Measurements from ENCODE around the gene HTR4. TPM values are rescaled to one million over a fixed set of nuclear protein-coding genes. Genes with fewer than 3 reads are reported as not detected.

The HTR4 gene
- polyA plus RNA-seq, 1 experiment = not detected

GRCh38 chr5:148619484-148619883 lies 34.8 kb downstream of the HTR4 start:
- Histone ChIP-seq H3K27me3 (ENCODE audit: control insufficient read depth, insufficient read depth, low read length) (no peaks in the 10 kb centered on the region), H3K36me3 (ENCODE audit: control insufficient read depth, insufficient read depth, low read length) (no peaks in the 10 kb centered on the region), H3K4me3 (ENCODE audit: low read depth, low read length) (no peak overlapping the region)
- ChIA-PET POLR2A (no interaction called here), CTCF (no interaction called here)
- DNase-seq (ENCODE audit: low read depth) = no peak
- TF ChIP-seq CTCF (IDR thresholded peaks at IDR 0.05; ENCODE audit: insufficient read depth, low read depth, low read length) = no peak

GRCh38 chr5:148615644-148616275 lies 38.6 kb downstream of the HTR4 start:
- no peak for TF ChIP-seq CTCF (IDR thresholded peaks at IDR 0.05; ENCODE audit: insufficient read depth, low read depth, low read length)
- Histone ChIP-seq H3K27me3 (ENCODE audit: control insufficient read depth, insufficient read depth, low read length) (no peaks in the 10 kb centered on the region), H3K4me3 (ENCODE audit: low read depth, low read length) (no peak overlapping the region), H3K36me3 (ENCODE audit: control insufficient read depth, insufficient read depth, low read length) (no peaks in the 10 kb centered on the region)
- ChIA-PET POLR2A (no interaction called here), CTCF (no interaction called here)
- no peak for DNase-seq (ENCODE audit: low read depth)

- Histone ChIP-seq H3K36me3 (ENCODE audit: control insufficient read depth, insufficient read depth, low read length) (no peaks in the 10 kb centered on the region), H3K27me3 (ENCODE audit: control insufficient read depth, insufficient read depth, low read length) (no peaks in the 10 kb centered on the region), H3K4me3 (ENCODE audit: low read depth, low read length) (no peak overlapping the region)
- CTCF ChIA-PET = no interaction called here
- POLR2A ChIA-PET = no interaction called here
- DNase-seq (ENCODE audit: low read depth) = no peak
- no peak for TF ChIP-seq CTCF (IDR thresholded peaks at IDR 0.05; ENCODE audit: insufficient read depth, low read depth, low read length)
Measured at GRCh38 chr5:148607406-148607805, 46.9 kb downstream of the HTR4 start.

- Histone ChIP-seq H3K36me3 (ENCODE audit: control insufficient read depth, insufficient read depth, low read length) (no peaks in the 10 kb centered on the region), H3K4me3 (ENCODE audit: low read depth, low read length) (no peak overlapping the region), H3K27me3 (ENCODE audit: control insufficient read depth, insufficient read depth, low read length) (no peaks in the 10 kb centered on the region)
- no peak for TF ChIP-seq CTCF (IDR thresholded peaks at IDR 0.05; ENCODE audit: insufficient read depth, low read depth, low read length)
- ChIA-PET POLR2A (no interaction called here), CTCF (no interaction called here)
- DNase-seq (ENCODE audit: low read depth) = no peak
Measured at GRCh38 chr5:148606296-148606695, 48.0 kb downstream of the HTR4 start.

- no peak for TF ChIP-seq CTCF (IDR thresholded peaks at IDR 0.05; ENCODE audit: insufficient read depth, low read depth, low read length)
- no peaks in the 10 kb centered on the region for H3K36me3 ChIP-seq (ENCODE audit: control insufficient read depth, insufficient read depth, low read length)
- no peaks in the 10 kb centered on the region for H3K27me3 ChIP-seq (ENCODE audit: control insufficient read depth, insufficient read depth, low read length)
- no peak for DNase-seq (ENCODE audit: low read depth)
- CTCF ChIA-PET = no interaction called here
- POLR2A ChIA-PET = no interaction called here
- no peak overlapping the region for H3K4me3 ChIP-seq (ENCODE audit: low read depth, low read length)
Measured at GRCh38 chr5:148599187-148599586, 55.1 kb downstream of the HTR4 start.

Measured in BJ (cell line).